GM19023 (cell line): Measurements from ENCODE around the gene HK1.

Source experiments
- ATAC-seq: cut with Tn5 transposase; IDR thresholded peaks from one replicate; pipeline ENCODE4 v1.9.1; 2021; ENCODE audit warnings: mild to moderate bottlenecking, moderate library complexity; ENCODE audit not compliant: unreplicated experiment

The HK1 gene

DNA sequence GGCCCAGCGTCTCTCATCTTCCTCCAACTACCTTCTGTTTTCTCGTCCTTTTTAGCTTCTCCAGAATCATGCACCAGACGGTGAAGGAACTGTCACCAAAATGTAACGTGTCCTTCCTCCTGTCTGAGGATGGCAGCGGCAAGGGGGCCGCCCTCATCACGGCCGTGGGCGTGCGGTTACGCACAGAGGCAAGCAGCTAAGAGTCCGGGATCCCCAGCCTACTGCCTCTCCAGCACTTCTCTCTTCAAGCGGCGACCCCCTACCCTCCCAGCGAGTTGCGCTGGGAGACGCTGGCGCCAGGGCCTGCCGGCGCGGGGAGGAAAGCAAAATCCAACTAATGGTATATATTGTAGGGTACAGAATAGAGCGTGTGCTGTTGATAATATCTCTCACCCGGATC lies 122.6 kb downstream of the HK1 start:
- no peak for ATAC-seq

DNA sequence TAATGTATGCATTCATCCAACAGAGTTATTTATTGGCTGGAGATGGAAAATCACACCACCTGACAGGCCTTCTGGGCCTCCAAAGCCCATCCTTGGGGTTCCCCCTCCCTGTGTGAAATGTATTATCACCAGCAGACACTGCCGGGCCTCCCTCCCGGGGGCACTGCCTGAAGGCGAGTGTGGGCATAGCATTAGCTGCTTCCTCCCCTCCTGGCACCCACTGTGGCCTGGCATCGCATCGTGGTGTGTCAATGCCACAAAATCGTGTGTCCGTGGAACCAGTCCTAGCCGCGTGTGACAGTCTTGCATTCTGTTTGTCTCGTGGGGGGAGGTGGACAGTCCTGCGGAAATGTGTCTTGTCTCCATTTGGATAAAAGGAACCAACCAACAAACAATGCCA lies 123.1 kb downstream of the HK1 start:
- no peak for ATAC-seq

- ATAC-seq = no peak
Measured at GRCh38 chr10:69402386-69402785, 124.1 kb downstream of the HK1 start.

- ATAC-seq = no peak
Measured at GRCh38 chr10:69403066-69403465, 124.8 kb downstream of the HK1 start.

- no peak for ATAC-seq
Measured at GRCh38 chr10:69403519-69403918, 125.2 kb downstream of the HK1 start.

DNA sequence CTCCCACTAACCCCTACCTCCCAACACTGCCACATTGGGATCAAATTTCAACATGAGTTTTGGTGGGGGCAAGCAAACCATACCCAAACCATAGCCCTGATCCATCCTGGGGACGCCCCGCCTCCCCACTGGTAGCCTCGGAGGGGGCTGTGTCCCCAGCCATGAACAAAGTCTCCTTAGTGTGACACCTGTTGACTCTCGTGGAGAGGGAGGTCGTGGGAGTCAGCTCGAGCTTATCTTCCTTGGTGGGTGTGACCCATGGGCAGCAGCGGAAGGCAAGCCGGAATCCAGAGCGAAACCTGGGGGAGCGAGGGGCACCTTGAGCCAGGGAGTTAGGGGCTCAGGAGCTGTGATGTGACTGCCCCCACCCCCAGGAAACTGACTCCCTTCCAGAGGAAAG lies 126.5 kb downstream of the HK1 start:
- ATAC-seq = no peak

DNA sequence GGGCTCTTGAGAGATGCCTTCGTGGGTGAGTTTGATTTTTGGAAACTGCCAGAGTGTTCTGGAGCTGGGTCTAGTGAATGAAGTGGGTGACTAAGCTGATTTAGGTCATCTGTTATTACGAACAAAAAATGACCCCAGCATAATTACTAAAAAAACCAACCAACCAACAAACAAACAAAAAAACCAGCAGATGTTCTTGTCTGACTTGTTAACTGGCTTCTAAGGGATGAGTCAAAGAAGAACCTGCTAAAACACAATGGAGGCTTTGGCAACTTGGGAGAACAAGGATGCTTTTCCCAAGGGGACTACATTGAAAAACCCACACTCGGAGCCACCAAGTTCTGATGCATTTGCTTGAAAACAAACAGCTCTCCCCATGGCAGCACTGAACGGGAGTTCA lies 126.9 kb downstream of the HK1 start:
- no peak for ATAC-seq

- no peak for ATAC-seq
Measured at GRCh38 chr10:69406302-69406811, 128.1 kb downstream of the HK1 start.

GRCh38 chr10:69406816-69407580 lies 128.7 kb downstream of the HK1 start:
- no peak for ATAC-seq

- no peak for ATAC-seq
Measured at GRCh38 chr10:69407621-69408301, 129.5 kb downstream of the HK1 start.

DNA sequence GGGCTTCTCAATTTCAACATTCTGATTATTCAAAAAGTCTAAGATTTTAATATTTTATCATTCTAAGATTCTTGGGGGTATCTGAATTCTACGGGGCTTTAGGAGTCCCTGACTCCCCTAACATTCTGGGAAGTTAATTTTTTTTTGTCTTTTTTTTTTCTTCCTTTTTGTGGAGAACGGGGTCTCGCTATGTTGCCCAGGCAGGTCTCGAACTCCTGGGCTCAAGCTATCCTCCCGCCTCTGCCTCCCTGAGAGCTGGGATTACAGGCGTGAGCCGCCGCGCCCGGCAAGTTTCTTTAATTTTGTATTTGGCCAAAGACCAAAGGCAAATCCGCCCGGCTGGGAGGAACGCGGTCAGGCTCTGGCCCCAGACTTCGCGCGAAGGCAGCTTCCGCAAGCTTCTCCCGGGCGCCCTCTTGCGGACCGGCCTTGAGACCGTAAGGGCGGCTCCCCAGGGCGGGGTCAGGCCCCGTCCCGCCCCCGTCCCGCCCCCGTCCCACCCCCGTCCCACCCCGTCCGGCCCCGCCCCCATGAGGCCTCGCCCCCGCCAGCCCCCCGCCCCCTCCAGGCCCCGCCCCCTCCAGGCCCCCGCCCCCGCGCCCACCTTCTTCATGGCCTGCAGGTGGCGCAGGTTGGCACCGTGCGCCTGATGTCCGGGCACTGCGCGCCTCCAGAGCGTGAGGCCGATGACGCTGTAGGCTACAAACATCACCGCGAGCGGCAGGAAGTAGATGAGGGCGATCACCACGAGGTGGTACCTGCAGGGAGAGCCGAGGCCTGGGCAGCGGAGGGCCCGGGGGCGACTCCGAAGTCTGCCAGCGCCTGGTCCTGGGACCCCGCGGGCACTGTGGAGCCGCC lies 130.3 kb downstream of the HK1 start:
- peak; percentile 83 for ATAC-seq

- no peak for ATAC-seq
Measured at GRCh38 chr10:69409176-69409495, 130.8 kb downstream of the HK1 start.

GRCh38 chr10:69409968-69410367 lies 131.7 kb downstream of the HK1 start:
- ATAC-seq = no peak

DNA sequence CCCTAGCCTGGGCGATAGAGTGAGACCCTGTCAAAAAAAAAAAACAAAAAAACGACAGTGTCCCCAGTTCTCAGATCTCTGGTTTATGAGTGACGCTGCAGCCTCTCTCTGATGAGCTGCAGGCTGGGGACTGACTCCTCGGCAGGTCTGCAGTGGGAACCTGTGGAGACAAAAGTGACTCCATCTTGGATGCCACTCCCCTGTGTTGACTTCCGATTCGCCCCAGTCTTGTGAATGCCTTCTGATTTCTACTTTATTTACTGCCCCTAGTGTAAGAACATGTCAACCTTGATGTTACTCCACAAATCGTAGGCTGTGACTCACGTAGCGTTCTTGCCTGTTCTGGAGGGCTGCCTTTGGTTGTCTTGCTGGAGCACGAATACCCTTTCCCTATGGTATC lies 132.2 kb downstream of the HK1 start:
- no peak for ATAC-seq

GRCh38 chr10:69411476-69411875 lies 133.2 kb downstream of the HK1 start:
- no peak for ATAC-seq

DNA sequence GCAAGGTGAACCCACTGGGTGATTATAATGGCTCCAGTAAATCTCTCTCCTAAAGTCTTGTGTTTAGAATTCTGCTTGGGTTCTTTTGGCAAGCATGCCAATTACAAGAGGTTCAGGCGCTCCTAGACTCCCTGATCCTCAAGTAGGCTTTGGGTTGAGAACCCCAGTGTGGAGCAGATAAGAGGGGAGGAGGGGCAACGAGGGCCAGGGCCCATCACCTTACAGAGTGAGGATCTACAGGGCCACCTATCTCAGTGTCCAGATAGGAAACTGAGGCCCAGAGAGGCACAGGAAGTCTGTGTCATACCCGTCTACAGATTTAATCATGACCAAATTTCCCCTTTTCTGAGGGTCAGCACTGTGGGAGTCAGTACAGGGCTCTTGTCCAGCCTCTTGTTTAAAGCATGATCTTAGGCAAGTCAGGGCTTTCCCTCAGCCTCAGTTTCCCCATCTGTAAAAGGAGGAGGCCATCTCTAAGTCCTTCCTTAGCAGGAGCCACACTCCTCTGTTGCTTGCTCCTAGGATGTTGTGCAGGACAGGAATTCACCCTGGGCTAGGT lies 134.0 kb downstream of the HK1 start:
- ATAC-seq = no peak

DNA sequence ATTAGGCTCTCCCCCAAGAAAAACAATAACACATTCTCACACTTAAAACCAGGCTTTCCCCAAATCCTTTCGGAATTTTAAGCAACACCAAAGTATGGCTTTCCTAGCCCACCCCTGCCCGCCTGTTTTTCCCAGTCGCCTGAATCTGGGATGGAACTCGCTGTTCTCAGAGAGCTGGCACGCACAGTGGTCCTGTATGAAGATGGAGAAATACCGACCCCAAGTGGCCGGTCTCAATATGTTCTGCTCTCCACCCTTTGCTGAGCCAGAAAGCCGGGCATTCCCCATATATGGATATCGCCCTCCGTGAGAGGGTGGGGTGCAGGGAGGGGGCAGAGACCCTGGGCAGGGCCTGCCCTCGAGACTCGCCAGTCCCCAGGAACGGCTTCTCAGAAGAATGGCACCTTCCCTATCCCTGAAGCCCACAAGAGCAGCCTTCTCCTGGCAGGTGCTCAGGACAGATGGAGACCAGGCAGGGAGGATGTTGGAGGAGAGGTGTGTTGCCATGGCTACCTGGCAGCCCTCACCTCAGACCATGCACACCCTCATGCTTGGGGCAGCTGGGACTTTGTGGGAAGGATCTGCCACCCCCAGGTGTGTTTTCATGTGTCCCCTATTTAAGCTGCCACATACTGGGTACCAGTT lies 135.0 kb downstream of the HK1 start:
- ATAC-seq = no peak

GRCh38 chr10:69414036-69415018 lies 136.0 kb downstream of the HK1 start:
- ATAC-seq = no peak

DNA sequence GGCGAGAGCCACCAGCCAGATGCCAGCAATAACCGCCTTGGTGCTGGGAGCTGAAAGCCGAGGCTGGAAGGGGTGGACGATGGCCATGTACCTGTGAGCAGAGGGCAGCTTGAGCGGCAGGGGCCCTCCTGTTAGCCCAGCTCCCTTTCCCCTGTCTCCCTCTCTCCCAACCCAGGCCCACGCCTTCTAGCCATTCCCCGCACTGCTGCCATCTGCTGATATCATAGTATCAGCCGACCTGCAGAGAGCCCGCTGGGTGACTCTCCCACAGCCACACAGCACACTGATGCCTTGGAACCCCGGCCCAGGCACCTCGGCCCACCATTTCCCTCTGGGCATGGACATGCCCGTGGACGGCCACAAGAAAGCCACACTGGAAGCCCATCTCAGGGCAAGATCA lies 136.8 kb downstream of the HK1 start:
- ATAC-seq = no peak

- ATAC-seq = no peak
Measured at GRCh38 chr10:69415951-69416350, 137.7 kb downstream of the HK1 start.
